Fibroblast of villous mesenchyme (primary cell): Measurements from ENCODE around the gene PRELID2. TPM values are rescaled to one million over a fixed set of nuclear protein-coding genes. Genes with fewer than 3 reads are reported as not detected.

ENCODE experiments used
- DNase-seq: peaks from one replicate; pipeline ENCODE4 v3.0.0-alpha.2; 2010; ENCODE audit warnings: low read depth
- H3K4me3 ChIP-seq: 2 replicates; pipeline ENCODE4 v1.5.1; 2011; ENCODE audit warnings: low read depth, mild to moderate bottlenecking, low read length
- CTCF ChIP-seq: IDR thresholded peaks from 2 replicates; pipeline ENCODE4 v1.5.1; 2012; ENCODE audit warnings: low read depth, mild to moderate bottlenecking, low read length; ENCODE audit not compliant: insufficient read depth
- total RNA-seq: library from RNA; depleted of rRNA; stranded (reverse); fragments of >200 nt; gene quantifications from 2 replicates; pipeline ENCODE4 v1.2.3, GENCODE V29; 2012

Gene PRELID2
- total RNA-seq, 1 donor, result 35.0 TPM

- no peak for DNase-seq
- H3K4me3 ChIP-seq, result no peak overlapping the region
- TF ChIP-seq CTCF, result no peak
Measured at GRCh38 chr5:145812877-145813276, 22.3 kb downstream of the PRELID2 start.

- H3K4me3 ChIP-seq, result no peak overlapping the region
- peak; percentile 53 for DNase-seq
- peak; percentile 36 for TF ChIP-seq CTCF
Measured at GRCh38 chr5:145811834-145812625, 23.1 kb downstream of the PRELID2 start.

- H3K4me3 ChIP-seq, result no peak overlapping the region
- peak; percentile 48 for DNase-seq
- no peak for TF ChIP-seq CTCF
Measured at GRCh38 chr5:145806923-145807322, 28.2 kb downstream of the PRELID2 start.

GRCh38 chr5:145805819-145806218, 29.3 kb downstream of the PRELID2 start:
- TF ChIP-seq CTCF, result no peak
- no peak overlapping the region for H3K4me3 ChIP-seq
- no peak for DNase-seq

- DNase-seq, result no peak
- no peak overlapping the region for H3K4me3 ChIP-seq
- TF ChIP-seq CTCF, result no peak
Measured at GRCh38 chr5:145804701-145805100, 30.4 kb downstream of the PRELID2 start.

- DNase-seq, result no peak
- TF ChIP-seq CTCF, result no peak
- H3K4me3 ChIP-seq, result no peak overlapping the region
Measured at GRCh38 chr5:145803112-145804004, 31.8 kb downstream of the PRELID2 start.
